Measurements from ENCODE around the gene SPTBN5. TPM values are rescaled to one million over a fixed set of nuclear protein-coding genes. Genes with fewer than 3 reads are reported as not detected.

SPTBN5 gene
- 6.3 and 10.5 TPM in 2 replicates for total RNA-seq

GRCh38 chr15:41893422-41894250, at the start of gene SPTBN5:
Gene SPTBN5 (minus strand): TSS chr15:41894053. CDS start chr15:41893497, 556 bp downstream.

DNA sequence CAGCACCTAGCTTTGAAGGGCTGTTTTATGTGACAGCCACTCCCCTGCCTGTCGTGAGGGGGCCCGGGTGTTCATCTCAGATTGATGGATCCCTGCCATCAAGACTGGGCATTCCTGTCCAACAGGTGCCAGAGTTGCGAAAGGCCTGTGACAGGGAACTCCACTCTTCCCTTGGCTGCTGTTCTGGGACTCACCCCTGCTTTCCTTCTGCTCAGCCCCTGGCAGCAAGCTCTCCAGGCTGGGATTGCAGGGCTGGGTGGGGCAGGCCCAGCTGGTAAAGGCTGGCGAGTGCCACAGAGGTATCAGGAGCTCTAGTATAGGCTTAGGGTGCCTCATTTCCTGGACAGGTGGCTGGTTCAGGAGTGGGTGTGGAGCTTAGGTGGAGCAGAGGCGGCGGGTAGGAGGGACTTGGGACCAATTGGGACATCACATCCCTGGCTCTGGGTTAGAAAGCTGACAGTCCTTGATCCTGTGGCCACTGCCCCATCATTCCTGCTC, 55.4 kb downstream of the SPTBN5 start, which contains the start of gene PLA2G4B:
Gene PLA2G4B, plus strand, starts transcription at position 448 of the 498 bp plus-strand sequence. CDS start 67 bp downstream, outside the sequence.

GRCh38 chr15:41827880-41828806, 65.7 kb downstream of the SPTBN5 start, which contains the start of gene JMJD7:
Gene JMJD7 (plus strand): TSS chr15:41828092. CDS start chr15:41828125, 33 bp downstream.

Other genes starting within 250 kb of the SPTBN5 start
- 22.5 and 41.9 TPM in 2 replicates for gene MGA, start 233.6 kb downstream of the SPTBN5 start, total RNA-seq
- gene MAPKBP1, start 119.6 kb downstream of the SPTBN5 start, total RNA-seq = 18.3 and 22.3 TPM in 2 replicates
- 2.5 and 2.7 TPM in 2 replicates for gene JMJD7, start 66.0 kb downstream of the SPTBN5 start, total RNA-seq
- gene PLA2G4B, start 55.2 kb downstream of the SPTBN5 start, total RNA-seq = 0.27 and 1.2 TPM in 2 replicates
- gene EHD4, start 78.5 kb upstream of the SPTBN5 start, total RNA-seq = 117 and 152 TPM in 2 replicates
- not detected in 2 replicates for gene PLA2G4E, start 127.0 kb upstream of the SPTBN5 start, total RNA-seq
- not detected in 2 replicates for gene PLA2G4D, start 200.5 kb upstream of the SPTBN5 start, total RNA-seq